Ovary (tissue), 3 donors: ENCODE data around the gene FBRS.

Experiments used
- CTCF ChIP-seq, 3 donors: fragments of 450-650 bp in 2 of 3; fragments of 200-600 bp in 1 of 3; IDR thresholded peaks; one replicate each; pipeline versions ENCODE4 v1.5.1 to v1.8.0; 2016 to 2022; ENCODE audit warnings: antibody characterized with exemption in 3 of 3, mild to moderate bottlenecking in 1 of 3
- POLR2A ChIP-seq: fragments of 450-650 bp; IDR thresholded peaks from one replicate; pipeline ENCODE4 v1.6.1; 2017; ENCODE audit warnings: antibody characterized with exemption, mild to moderate bottlenecking, moderate library complexity
- donor health status: DM: no; HTN: no; CAD: no.

- no peak for TF ChIP-seq CTCF (IDR thresholded peaks at IDR 0.05)
- no peak for TF ChIP-seq POLR2A
Observed at GRCh38 chr16:30656388-30656787, 1.8 kb upstream of the FBRS start.
